Breast epithelium (tissue), 3 donors: Measurements from ENCODE around the gene PRDM5.

Experiments used
- POLR2A ChIP-seq: fragments of 450-650 bp; IDR thresholded peaks from one replicate; pipeline ENCODE4 v1.6.1; 2016; ENCODE audit warnings: antibody characterized with exemption, mild to moderate bottlenecking, moderate library complexity
- POLR2AphosphoS5 ChIP-seq, 3 donors: sonication (generic); formaldehyde crosslinking; IDR thresholded peaks; one replicate each; pipeline ENCODE4 v1.6.1; 2017; ENCODE audit warnings: antibody characterized with exemption in 3 of 3
- TF ChIP-seq, protein P1 (sequence below), 3 donors: fragments of 450-650 bp; IDR thresholded peaks; one replicate each; pipeline ENCODE4 v1.5.1; 2016 to 2017; ENCODE audit warnings: antibody characterized with exemption in 3 of 3, mild to moderate bottlenecking in 3 of 3, moderate library complexity in 3 of 3

DNA sequence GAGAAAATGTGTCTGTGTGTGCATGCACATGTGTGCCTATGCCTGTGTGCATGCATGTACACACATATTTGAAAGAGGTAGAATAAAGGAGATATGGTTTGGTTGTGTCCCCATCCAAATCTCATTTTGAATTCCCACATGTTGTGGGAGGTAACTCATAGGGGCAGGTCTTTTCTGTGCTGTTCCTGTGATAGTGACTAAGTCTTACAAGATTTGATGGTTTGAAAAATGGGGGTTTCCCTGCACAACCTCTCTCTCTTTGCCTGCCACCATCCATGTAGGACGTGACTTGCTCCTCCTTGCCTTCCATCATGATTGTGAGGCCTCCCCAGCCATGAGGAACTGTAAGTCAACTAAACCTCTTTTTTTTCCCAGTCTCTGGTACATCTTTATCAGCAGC, 87.2 kb downstream of the PRDM5 start:
- TF ChIP-seq, protein P1, sequence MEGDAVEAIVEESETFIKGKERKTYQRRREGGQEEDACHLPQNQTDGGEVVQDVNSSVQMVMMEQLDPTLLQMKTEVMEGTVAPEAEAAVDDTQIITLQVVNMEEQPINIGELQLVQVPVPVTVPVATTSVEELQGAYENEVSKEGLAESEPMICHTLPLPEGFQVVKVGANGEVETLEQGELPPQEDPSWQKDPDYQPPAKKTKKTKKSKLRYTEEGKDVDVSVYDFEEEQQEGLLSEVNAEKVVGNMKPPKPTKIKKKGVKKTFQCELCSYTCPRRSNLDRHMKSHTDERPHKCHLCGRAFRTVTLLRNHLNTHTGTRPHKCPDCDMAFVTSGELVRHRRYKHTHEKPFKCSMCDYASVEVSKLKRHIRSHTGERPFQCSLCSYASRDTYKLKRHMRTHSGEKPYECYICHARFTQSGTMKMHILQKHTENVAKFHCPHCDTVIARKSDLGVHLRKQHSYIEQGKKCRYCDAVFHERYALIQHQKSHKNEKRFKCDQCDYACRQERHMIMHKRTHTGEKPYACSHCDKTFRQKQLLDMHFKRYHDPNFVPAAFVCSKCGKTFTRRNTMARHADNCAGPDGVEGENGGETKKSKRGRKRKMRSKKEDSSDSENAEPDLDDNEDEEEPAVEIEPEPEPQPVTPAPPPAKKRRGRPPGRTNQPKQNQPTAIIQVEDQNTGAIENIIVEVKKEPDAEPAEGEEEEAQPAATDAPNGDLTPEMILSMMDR (IDR thresholded peaks at IDR 0.05): no peak
- TF ChIP-seq POLR2AphosphoS5 (IDR thresholded peaks at IDR 0.05) (no peak), POLR2A (no peak)
